ENCODE data around the gene SUCNR1.
A peak's percentile ranks its signal among the peaks of the same experiment; 100 is the strongest.
"Not testable (repeated sequence)": the region's sequence is repeated elsewhere in the genome, so short reads cannot be mapped to it uniquely, and the experiment has no call there.

Gene SUCNR1

DNA sequence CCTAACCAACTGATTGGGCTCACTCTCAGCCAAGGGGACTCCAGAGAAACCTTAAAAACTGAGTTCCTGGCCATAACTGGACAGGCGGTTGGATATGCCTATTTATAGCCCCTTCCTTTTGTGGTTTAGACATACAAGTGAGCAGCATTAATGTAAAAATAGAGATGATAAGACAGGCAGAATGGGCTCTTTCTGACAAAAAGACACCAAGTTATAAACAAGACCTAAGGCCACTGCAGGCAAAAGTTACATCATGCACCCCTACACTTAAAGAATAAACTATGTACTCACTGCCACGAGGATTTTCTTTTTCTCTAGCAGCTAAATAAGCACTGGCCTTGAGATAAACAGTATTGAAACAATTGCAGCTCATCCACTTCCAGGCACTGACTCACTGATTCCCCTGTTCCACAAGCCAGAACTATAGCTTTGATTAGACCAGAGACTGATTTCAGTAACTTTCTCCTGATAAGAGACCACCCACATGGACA lies 30.1 kb downstream of the SUCNR1 start:
- peak in 1 of 2 donors; percentile 60 for DNase-seq

DNA sequence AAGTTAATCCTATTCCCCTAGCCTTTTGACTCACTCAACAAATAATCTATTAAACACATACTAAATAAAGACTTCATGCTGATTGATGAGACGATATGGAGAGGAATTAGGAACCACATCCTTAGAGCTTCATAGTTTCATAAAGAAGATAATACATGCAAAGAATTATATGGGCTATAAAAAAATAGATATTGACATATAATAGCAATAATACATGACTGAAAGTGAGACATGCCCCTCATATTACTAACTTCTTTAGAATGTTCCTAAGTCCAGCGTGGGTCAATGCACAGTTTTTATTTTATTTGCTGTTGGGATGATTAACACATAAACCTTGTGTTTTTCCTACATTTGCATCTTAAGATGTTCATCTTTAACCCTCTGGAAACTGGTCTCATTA lies 32.2 kb downstream of the SUCNR1 start:
- DNase-seq: no peak

DNA sequence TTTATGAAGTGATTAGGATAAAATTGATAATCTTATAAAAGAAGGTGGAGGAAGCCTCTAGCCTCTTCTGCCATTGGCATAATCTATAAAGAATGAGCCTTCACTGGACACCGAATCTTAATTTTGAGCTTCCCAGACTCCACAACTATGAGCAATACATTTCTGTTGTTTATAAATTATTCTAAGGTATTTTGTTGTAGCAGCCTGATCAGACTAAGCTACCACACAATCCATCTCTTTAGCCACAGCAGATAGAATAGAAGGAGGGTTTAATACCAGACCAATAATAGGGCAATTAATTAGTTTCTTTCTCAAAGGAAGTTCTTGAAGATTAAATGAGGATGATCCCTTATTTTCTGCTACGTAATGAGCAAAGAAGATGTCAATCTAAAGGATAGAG lies 33.3 kb downstream of the SUCNR1 start:
- DNase-seq: no peak

DNA sequence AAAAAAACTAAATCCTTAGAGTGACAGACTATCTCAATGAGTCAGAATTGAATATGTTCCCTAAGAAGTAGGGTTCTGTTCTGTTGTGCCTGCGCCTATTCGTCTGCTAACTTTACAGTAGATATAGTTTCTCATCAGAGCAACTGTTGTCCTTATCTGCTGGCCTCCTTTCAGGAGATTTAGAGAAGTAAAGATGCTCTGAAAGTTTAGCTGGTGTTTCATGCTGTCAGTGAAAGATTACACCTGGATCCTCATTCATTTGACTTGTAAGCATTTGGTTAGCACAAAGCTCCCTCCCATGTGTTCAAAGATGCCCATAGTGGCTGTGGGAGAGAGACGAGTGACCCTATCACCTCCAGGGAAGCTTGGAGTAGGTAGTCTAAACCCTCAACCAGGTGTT lies 35.0 kb downstream of the SUCNR1 start:
- no peak for DNase-seq

DNA sequence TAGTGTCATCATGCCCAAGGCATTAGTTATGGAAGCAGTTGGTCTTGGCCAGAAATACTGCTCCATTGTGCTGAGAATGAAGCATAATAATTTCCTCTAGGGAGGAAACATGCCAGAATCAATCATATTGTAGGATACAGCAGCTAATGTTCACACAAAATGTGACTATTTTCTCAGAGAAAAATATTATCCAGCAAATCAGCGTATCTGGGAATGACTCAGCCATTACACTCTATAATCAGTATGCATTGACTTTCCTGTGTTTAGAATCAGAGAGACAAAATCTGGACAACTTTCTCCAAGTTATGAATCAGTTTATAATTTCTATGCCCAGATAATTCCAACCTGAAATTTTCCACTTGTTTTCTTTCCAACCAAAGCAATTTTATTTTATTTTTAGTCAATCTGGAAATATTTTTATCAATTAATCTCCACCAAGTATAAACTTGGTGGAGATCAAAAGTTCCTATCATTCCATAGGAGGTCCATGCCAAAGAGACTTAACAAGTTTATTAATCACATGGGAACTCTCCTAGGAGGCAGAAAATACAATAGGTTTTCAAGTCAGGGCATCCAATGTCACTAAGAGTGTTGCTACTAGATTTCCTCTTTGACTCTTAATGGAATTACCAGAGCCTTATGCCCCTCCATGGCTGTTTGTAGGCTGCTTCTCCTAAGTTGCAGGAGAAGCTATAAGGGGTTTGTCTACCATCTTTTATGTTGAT lies 36.4 kb downstream of the SUCNR1 start:
- no peak for DNase-seq

DNA sequence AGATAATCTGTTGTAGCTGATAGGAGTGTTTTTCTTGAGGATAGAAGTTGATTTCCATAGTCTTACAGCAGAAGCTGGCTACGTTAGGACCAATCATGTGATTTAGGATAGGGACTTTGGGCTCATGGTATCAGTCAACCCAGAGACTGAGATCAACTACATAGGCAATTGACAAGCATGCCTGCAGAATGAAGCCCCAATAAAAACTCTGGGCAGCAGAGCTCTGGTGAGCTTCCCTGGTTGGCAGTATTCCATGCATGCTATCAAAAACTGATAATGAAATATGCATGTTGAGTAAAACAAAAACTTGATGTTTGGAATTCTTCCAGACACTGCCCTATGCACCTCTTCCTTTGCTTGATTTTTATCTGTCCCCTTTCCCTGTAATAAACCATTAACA lies 38.0 kb downstream of the SUCNR1 start:
- DNase-seq: no peak

DNA sequence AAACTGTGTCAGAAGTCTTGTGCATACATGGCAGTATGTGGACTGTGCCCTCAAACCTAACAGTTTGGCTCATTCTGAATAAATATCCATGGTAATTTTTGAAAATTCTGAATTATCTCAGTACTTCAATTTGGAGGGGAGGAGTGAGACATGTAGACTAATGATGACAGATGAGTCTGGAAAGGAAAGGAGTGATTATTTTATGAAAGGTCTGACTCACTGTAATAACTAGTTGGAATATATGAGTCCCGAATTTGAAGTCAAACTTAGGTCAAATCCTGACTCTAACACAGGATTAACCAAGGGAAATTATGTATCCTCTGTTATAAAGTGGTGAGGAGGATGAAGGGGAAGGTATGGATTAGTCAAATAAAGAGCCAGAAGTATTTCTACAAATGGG lies 38.6 kb downstream of the SUCNR1 start:
- no peak for DNase-seq

DNA sequence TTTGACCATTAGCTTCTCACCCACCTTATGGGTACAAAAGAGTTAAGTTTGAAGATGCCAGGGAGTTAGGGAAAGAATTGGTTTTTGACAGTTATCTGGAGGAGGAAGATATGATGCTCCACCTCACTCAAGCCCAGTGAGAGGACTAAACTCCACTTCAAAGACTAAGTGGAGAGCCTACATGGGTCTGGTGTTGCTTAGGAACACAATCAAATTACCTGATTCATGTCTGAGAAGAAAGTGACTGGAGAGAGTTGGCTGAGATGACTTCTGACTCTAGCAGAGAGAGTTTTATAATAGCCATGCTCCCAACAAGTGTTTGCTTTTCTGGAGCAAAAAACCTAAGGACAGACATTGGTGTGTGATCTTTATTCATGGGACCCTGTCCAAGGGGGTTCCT lies 43.3 kb downstream of the SUCNR1 start:
- DNase-seq: no peak

DNA sequence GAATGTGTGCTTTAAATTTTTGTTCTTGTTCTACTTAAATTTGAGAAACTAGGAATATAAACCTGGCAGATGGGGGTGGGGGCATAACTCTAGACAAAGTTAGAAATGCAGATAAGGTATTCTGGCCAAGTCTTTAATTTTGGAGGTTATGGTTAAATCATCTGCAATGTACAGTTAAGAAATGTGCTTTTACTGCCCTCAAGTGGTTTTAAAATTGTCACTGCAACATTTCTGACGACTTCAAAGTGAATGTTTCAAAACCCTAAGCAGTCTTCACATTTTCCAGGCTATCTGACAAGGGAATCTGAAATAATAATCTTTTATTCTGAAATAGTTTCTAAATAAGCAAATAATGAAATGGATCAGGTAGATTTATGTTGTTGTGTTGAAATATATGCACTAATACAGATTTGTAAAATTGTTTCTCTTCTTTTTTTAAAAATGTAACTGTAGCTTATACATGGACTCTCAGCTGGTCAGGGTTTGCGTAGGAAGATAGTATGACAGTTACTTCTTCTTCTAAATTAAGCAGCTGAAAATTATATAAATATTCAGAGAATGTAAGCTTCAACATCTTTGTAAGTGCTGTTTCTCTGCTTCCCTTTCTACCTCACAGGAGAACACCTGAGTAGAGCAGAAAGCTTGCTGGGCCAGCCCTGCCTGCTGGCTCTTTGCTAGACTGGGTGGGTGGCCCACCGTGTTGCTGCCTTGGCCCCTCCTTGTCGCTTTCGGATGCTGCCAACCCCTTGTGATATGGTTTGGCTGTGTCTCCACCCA lies 45.0 kb downstream of the SUCNR1 start:
- peak; percentile 30 to 66 for DNase-seq

DNA sequence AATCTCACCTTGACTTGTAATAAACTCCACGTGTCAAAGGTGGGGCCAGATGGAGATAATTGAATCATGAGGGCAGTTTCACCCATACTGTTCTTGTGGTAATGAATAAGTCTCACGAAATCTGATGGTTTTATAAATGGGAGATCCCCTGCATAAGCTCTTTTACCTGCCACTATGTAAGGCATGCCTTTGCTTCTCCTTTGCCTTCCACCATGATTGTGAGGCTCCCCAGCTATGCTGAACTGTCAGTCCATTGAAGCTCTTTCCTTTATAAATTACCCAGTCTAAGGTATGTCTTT lies 45.5 kb downstream of the SUCNR1 start:
- no peak for DNase-seq

DNA sequence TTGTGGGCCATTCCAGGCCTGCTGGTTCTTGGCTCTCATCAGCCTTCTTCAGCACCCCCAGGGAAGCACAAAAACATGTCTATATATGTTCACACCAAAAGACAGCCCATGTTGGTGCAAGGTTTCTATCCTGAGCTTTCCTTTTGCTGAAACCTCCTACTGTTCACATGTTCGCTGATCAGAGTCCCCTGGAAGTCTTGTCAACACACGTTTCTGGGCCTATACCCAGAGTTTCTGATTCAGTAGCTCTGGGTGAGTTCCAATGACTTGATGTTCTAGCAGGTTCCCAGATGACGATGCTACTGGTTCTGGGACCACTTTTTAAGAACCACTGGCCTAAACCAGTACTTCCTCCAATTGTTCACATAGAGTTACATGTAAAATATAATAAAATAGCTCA lies 46.0 kb downstream of the SUCNR1 start:
- DNase-seq: no peak

DNA sequence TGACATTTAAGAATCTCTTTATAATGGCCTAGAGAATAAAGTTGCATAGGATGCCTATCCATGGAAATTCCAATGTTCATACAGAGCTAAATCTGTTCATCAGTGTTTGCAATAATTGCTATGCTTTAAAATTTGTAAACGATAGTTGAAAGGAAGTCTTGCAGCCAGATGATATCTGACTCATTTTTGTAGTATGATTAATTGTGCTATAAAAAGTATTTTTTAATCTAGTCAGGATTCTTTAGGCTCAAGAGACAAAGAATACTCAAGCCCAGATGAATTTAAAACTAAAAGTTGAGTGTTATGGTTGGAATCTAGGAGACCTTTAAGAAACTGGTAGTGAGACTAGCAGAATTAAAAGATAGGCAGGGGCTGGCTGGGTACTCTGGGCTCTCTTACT lies 50.5 kb downstream of the SUCNR1 start:
- DNase-seq: no peak

DNA sequence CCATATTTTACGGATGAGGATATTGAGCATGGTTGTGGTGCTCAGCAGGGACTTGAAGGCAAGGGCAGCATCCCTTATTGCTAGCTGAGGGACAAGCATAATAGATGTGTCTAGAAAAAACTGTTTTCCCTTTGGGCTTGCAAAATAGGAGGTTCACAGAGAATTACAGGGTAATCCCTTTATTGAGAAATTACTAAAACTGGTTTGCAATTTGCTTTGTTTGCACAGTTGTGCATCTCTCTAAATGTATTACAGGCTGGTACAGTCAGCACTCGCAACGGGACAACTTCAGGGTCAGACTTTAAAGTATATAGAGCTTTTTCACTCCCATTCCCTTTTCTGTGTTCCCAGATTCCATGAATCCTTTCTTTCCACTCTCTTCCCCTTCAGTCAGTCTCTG lies 51.3 kb downstream of the SUCNR1 start:
- no peak for DNase-seq

DNA sequence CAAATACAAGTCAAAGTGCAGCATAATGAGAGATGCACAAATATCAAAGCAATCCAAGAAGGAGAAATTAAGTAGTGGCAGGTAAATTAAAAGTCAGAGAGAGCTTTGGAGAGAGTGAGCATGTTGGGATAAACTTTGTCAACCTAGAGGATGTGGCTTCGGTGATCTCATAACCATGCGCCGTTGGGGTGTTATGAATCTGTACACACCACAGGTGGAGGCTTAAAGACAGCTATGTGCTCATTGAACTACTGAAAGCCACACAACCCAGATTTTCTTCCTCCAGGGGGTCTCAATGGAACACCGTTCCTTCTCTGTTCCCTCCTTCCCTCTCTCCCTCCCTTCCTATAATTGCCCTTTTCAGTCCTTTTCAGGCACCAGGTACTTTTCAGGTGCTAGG lies 52.0 kb downstream of the SUCNR1 start:
- DNase-seq: no peak

DNA sequence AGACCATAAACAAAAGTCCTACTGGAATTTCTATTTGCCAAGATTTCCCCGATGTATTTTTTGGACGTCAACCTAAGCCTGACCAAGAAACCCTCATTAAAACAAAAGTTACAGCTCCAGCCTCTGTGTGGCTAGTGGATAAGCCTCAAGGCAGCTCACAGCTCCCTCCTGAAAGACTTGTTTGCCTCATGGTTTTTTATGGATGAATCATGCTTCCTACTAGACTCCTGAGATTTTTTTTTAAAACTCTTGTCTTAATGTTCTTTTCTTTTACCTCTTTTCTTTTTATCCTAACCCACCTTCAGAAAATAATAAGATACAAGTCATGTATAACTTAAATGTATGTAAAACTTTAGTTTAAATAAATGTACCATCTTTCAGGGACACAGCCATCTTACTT lies 52.4 kb downstream of the SUCNR1 start:
- no peak for DNase-seq

DNA sequence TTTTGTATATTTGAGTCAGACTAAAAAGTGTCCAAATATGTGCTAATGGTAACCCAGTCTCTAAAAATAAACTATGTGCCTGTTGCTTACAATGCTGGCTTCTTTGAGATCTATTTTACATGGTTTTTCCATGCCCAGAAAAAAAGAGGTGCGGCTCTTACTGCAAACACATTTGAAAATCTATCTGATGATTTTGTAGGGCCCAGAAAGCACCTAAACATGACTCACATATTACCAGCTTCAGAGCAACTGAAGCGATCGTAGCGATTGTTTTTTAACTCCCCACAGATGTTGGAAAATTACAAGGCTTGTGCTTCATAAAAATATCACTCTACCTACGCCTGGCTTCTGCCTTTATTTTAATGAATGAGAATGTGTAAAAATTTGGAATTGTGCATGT lies 53.5 kb downstream of the SUCNR1 start:
- no peak for DNase-seq

DNA sequence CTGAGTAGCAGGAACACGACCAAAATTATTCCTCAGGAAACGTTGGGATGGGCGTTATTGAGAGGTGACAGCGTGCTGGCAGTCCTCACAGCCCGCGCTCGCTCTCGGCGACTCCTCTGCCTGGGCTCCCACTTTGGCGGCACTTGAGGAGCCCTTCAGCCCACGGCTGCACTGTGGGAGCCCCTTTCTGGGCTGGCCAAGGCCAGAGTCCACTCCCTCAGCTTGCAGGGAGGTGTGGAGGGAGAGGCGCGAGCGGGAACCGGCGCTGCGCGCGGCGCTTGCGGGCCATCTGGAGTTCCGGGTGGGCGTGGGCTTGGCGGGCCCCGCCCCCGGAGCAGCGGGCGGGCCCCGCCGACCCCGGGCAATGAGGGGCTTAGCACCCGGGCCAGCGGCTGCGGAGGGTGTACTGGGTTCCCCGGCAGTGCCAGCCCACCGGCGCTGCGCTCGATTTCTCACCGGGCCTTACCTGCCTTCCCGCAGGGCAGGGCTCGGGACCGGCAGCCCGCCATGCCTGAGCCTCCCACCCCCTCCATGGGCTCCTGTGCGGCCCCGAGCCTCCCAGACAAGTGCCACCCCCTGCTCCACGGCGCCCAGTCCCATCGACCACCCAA lies 54.6 kb downstream of the SUCNR1 start:
- DNase-seq: not testable (repeated sequence)

DNA sequence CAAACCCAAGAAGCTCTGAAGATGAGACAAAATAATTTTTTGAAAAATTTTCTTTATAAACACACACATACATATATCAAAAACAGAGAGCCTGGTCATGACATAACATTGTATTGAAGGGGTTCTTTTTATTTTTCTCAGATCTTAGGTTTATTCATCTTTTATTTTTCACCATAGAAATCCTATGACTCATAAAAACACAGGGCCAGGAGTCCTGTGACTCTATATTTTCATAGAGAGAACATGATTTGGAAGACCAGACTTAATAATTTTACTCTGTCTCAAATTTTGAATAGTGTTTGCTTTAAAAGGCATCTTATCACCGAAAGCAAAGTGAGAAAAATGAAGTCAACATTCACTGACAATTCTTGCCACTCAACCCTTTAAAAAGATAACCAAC lies 57.7 kb downstream of the SUCNR1 start:
- no peak for DNase-seq

DNA sequence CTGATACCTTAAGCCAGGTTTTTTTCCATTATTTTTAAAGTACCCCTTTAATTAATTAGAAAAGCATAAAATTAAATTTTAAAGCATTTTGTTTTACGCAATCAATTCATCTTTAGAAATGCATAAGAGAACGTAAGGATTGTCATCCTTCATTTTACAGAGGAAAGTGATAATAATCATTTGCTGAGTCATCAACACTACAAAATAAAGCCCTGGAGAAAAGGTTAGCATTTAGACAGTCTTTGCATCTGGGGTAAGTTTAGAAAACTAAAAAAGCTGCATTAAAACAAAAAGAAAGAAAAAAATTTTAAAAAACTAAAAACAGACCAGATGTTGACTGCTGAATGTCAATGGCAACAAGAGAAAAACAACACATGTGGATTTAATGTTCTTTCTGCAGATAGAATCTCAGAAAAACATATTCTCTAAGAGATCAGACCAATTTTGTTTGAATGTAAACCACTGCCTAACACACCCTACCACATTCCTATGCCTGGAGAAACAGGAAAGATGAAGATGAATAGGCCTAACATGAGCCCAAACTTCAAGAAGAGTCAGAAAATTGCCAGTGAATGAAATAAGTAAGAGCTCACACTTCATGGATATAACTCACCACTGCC lies 59.9 kb downstream of the SUCNR1 start:
- DNase-seq: no peak

Measured in inflammatory macrophage treated with lipopolysaccharide for 1 hour (primary cell).